NCI-H2171 (cell line): Measurements from ENCODE around the gene PAX6.
"Not testable (repeated sequence)": the region's sequence is repeated elsewhere in the genome, so short reads cannot be mapped to it uniquely, and the experiment has no call there.

Experiments
- DNase-seq: peaks from one replicate; lab custom pipeline; 2025; lab: John Stamatoyannopoulos, UW

PAX6 gene

GRCh38 chr11:31767685-31768084 is 43.4 kb downstream of the PAX6 start:
- no peak for DNase-seq

GRCh38 chr11:31767066-31767465 is 44.1 kb downstream of the PAX6 start:
- no peak for DNase-seq

GRCh38 chr11:31764766-31765165 is 46.4 kb downstream of the PAX6 start:
- DNase-seq: peak; percentile 34

GRCh38 chr11:31764261-31764660 is 46.9 kb downstream of the PAX6 start:
- DNase-seq: no peak

- DNase-seq: no peak
These were observed 47.8 kb downstream of the PAX6 start for GRCh38 chr11:31763296-31763695.

- no peak for DNase-seq
These were observed 49.5 kb downstream of the PAX6 start for GRCh38 chr11:31761636-31762035.

GRCh38 chr11:31757260-31757835 is 53.8 kb downstream of the PAX6 start:
- peak; percentile 94 for DNase-seq

GRCh38 chr11:31747581-31747980 is 63.5 kb downstream of the PAX6 start:
- no peak for DNase-seq

GRCh38 chr11:31740731-31741368 is 70.3 kb downstream of the PAX6 start:
- not testable (repeated sequence) for DNase-seq

- no peak for DNase-seq
These were observed 71.0 kb downstream of the PAX6 start for GRCh38 chr11:31740131-31740530.
